A673 (cell line): ENCODE data around the gene PLD1.

Experiments
- CTCF ChIP-seq: fragments of 300-800, 200-600 bp; sonication (generic); conservative IDR thresholded peaks from 2 replicates; pipeline ENCODE4 v1.5.1; 2017; ENCODE audit warnings: low read depth, mild to moderate bottlenecking, antibody characterized with exemption, low read length, moderate library complexity, mixed read lengths
- EZH2 ChIP-seq: fragments of 200-600 bp; sonication (generic); IDR thresholded peaks from 2 replicates; pipeline ENCODE4 v1.6.1; 2017; ENCODE audit warnings: borderline replicate concordance, low read depth, mild to moderate bottlenecking, mixed read lengths, antibody characterized with exemption, low read length; ENCODE audit not compliant: poor library complexity, severe bottlenecking

GRCh38 chr3:171847133-171847532, 36.9 kb upstream of the PLD1 start:
- TF ChIP-seq EZH2 = no peak
- no peak for TF ChIP-seq CTCF
